GM21526 (cell line): Measurements from ENCODE around the gene COPZ2.
"Not testable (repeated sequence)": the region's sequence is repeated elsewhere in the genome, so short reads cannot be mapped to it uniquely, and the experiment has no call there.

ENCODE experiments used
- ATAC-seq: cut with Tn5 transposase; IDR thresholded peaks from one replicate; pipeline ENCODE4 v1.9.1; 2021; ENCODE audit warnings: moderate library complexity; ENCODE audit not compliant: unreplicated experiment, low FRiP score

COPZ2 gene

DNA sequence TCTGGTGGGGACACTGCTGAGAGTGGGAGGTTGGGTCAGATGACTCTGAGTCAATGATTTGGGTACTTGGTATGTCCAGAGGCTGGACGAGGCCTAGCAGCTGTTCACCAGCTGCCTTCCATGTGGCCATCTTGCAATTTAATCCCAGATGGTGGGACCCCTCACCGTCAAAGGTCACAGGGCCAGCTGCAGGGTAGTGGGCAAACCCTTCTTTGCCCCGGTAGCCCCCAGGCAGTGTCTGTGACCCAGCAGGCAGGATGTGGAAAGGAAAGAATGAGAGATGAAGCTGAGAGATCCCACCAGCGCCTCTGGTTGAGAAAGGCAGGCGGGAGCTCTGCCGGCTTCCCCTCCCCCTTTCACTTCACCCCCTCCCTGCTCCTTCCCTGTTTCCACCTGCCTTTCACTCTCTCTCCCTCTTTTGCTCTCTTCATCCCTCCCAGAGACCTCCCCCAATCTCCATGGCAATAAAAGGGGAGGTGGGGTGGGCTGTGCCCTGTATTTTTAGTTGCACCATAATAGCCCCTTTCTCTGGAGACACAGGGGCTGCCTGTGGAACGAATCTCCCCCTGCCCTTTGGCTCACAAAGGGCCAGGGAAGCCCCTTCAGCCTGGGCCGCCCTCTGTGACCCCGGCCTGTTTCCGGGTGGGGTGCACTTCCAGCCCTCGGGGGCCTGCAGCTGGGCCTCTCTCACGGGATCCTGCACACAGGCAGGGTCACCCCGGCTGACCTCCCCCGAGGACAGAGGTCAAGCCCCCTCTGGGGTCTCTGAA, 46.5 kb downstream of the COPZ2 start:
- no peak for ATAC-seq

DNA sequence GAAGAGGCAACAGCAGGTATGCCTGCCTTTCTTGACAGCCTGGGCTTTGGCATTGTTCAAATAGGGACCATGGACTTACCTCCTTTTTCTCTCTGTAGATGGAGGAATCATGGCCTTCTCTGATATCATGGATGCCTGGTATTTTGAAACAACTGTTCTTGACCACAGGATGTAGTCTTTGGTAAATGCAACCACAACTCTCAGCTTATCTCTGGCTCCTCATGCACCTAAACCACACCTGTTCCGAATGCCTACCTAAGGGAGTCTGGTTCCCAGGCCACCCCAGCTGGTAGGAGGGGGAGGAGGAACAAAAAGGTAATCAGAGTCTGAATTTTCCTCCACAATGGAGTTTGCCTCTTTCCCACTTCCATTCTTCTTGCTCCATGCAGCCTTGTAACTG, 47.9 kb downstream of the COPZ2 start:
- ATAC-seq: no peak

- no peak for ATAC-seq
Measured at GRCh38 chr17:47989159-47989558, 48.4 kb downstream of the COPZ2 start.

GRCh38 chr17:47988445-47988844, 49.2 kb downstream of the COPZ2 start:
- ATAC-seq: not testable (repeated sequence)

DNA sequence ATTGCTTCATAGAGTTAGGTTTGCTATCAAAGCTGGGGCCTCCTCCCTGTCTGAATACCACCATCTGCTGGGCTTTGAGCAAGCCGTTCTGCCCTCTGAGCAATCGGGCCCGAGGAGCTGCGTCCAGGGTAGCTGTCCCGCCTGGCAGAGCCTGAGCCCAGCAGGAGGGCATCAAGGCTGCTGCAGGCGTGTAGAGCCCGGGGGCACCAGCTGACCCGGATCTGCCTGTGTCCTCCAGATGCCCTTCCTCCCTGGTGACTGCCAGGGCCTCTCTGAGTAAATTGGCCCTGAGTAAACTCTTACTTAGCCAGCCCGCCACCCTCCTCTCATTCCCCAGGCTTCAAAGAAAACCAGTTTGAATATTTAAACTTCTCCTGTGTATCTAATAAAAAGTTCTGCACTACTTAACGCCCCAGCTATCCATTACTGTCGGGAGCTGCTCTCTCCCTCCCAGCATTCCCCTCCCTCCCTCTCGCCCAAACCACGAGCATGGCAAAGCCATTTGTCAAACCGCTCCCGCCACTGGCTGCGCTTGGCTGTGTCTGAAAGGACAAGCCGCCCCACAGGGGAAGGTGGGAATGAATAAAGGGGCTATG, 50.3 kb downstream of the COPZ2 start:
- ATAC-seq: no peak

- ATAC-seq: no peak
Measured at GRCh38 chr17:47986520-47986919, 51.1 kb downstream of the COPZ2 start.

DNA sequence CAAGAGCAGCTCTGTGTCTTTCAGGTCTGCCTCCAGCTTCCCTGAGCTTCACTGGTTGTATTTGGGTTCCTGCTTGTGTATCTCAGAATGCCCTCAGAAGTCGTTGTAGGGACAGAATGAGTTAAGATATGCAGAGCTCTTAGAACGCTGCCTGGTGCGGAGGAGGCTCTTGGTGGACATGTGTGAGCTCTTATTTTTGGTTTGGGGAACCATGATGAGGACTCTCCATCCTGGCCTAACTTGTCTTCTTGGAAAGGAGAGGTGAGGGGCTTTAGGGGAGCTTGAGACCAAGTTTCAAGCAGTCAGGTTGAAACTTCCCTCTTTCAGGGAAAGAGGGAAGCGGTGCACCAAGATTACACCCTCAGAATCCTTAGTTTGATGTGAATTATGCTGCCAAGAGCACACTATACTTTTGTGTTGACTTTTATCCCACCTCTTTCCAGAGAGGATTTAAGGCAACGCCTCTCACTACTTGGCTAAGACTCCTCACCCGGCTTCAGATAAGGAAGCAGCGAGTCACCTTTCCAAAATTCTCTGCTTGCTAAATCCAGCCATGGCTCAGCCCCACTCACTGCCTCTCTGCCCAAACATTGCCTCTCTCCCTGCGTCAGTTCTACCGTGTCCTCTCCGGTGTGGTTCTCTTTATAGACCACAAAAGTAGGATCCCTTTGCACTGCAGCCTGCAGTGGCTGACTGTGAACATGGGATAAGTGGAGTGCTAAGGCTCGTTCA, 53.9 kb downstream of the COPZ2 start:
- no peak for ATAC-seq

- no peak for ATAC-seq
Measured at GRCh38 chr17:47982645-47983390, 54.8 kb downstream of the COPZ2 start.

GRCh38 chr17:47982091-47982617, 55.4 kb downstream of the COPZ2 start:
- no peak for ATAC-seq

DNA sequence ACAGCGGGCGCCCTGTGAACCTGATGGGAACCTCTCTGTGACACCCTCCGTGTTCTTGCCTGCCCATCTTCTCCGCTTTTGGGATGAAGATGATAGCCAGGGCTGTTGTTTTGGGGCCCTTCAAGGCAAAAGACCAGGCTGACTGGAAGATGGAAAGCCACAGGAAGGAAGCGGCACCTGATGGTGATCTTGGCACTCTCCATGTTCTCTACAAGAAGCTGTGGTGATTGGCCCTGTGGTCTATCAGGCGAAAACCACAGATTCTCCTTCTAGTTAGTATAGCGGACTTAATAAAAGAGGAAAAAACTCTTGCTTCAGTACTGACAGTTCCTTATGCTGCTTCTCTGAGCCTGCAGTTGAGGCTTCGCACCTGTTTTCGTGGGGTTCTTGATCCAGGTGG, 56.1 kb downstream of the COPZ2 start:
- no peak for ATAC-seq

DNA sequence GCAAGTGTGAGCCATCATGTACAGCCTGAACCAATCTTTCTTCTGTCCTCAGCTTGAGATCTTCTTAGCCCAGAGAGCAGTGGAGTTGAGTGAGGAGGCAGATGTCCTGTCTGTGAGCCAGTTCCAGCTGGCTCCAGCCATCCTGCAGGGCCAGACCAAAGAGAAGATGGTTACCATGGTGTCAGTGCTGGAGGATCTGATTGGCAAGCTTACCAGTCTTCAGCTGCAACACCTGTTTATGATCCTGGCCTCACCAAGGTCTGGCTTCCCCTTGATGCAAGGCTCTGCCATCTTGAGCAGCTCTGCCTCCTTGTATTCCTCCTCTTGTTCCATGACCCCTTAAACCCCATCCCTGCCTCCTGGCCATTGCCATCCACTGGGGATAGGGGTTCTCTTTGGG, 57.1 kb downstream of the COPZ2 start:
- ATAC-seq: no peak

DNA sequence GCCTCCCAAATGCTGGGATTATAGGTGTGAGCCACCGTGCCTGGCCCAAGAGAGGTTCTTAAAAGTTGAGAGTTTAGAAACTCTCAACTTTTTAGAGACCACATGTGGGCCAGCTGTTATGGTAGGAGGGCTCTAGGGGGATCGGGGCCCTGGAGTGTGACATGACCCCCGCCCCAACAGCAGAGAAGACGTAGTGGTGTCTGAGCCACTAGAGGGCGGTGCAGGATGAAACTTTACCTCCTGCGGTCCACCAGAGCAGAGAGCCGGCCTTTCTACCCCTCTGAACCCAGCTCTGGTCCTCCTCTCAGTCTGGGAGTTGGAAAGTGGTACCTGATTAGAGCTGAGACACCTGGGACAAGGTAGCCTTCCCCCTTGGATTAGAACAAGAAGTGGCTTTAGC, 59.3 kb downstream of the COPZ2 start:
- no peak for ATAC-seq
